Right lobe of liver (tissue), 6 donors: Measurements from ENCODE around the gene LRRC46. TPM values are rescaled to one million over a fixed set of nuclear protein-coding genes. Genes with fewer than 3 reads are reported as not detected.

Experiments
- ATAC-seq, 4 donors: fragments of 200-7000 bp; cut with Tn5 transposase; one replicate each; pipeline ENCODE4 v1.9.1; 2020; ENCODE audit warnings: mild to moderate bottlenecking in 4 of 4, moderate library complexity in 4 of 4
- DNase-seq, 3 donors: peaks; one replicate each; pipeline ENCODE4 v3.0.0-alpha.2; 2020
- H3K27ac ChIP-seq, 3 donors: fragments of 200-600 bp; one replicate each; pipeline ENCODE4 v1.8.0; 2022
- H3K27me3 ChIP-seq, 2 donors: fragments of 200-600 bp; one replicate each; pipeline ENCODE4 v1.8.0; 2022
- H3K36me3 ChIP-seq, 4 donors: fragments of 200-600 bp; sonication (generic) in 1 of 4; one replicate each; pipeline versions ENCODE4 v1.5.1 to v1.8.0; 2017 to 2022; ENCODE audit warnings: control low read depth in 1 of 4
- H3K4me1 ChIP-seq, 4 donors: fragments of 200-600 bp; sonication (generic) in 1 of 4; one replicate each; pipeline versions ENCODE4 v1.5.1 to v1.8.0; 2017 to 2022; ENCODE audit warnings: control low read depth in 1 of 4
- H3K4me3 ChIP-seq, 3 donors: fragments of 200-600 bp; one replicate each; pipeline ENCODE4 v1.8.0; 2022
- H3K9me3 ChIP-seq, 4 donors: fragments of 200-600 bp; sonication (generic) in 1 of 4; one replicate each; pipeline versions ENCODE4 v1.5.1 to v1.8.0; 2017 to 2022; ENCODE audit warnings: control low read depth in 1 of 4
- POLR2A ChIP-seq: fragments of 450-650 bp; IDR thresholded peaks from one replicate; pipeline ENCODE4 v1.6.1; 2017; ENCODE audit warnings: antibody characterized with exemption, mild to moderate bottlenecking
- WGBS: methylation state at CpG from one replicate; pipeline ENCODE4 v1.1.6; 2018; ENCODE audit warnings: low coverage, low lambda C conversion rate; ENCODE audit not compliant: insufficient coverage; ENCODE audit errors: missing lambda C conversion rate; 5-methylcytosine and 5-hydroxymethylcytosine counted together
- intact Hi-C, 2 donors: fragments of 100-400 bp; cut with DNase I; formaldehyde crosslinking; loops; one replicate each; pipeline versions ENCODE4 v1.11.2 to v1.14.1; 2022
- total RNA-seq, 6 experiments: library from RNA; depleted of rRNA in 2 of 6; stranded (reverse); fragments of >200 nt in 2 of 6; fragmentation: NEBNext Ultra II Directional in 3 of 6; extraction: Animal tissue kit (Norgen Biotek cat#: 25700) in 3 of 6; gene quantifications; one replicate each; pipeline versions ENCODE4 v1.1.0 to v1.2.4, GENCODE V29; 2016 to 2023
- TF ChIP-seq, protein P1 (sequence below), 4 donors: fragments of 200-600 bp in 3 of 4; fragments of 450-650 bp in 1 of 4; IDR thresholded peaks; one replicate each; pipeline versions ENCODE4 v1.5.1 to v1.8.0; 2016 to 2022; ENCODE audit warnings: antibody characterized with exemption in 4 of 4, mild to moderate bottlenecking in 2 of 4
- donor health status: DM: no; HTN: yes; CAD: no.
- donor health status: DM: no; HTN: no; CAD: no.
- donor health status: DM: no; HTN: no; CAD: no.
- donor health status: DM: no; HTN: yes; CAD: no.
- donor health status: DM: no; HTN: yes; CAD: no.

The LRRC46 gene
- total RNA-seq, 6 experiments from 2014 or later, result 0.12 to 0.44 (median 0.35) TPM

DNA sequence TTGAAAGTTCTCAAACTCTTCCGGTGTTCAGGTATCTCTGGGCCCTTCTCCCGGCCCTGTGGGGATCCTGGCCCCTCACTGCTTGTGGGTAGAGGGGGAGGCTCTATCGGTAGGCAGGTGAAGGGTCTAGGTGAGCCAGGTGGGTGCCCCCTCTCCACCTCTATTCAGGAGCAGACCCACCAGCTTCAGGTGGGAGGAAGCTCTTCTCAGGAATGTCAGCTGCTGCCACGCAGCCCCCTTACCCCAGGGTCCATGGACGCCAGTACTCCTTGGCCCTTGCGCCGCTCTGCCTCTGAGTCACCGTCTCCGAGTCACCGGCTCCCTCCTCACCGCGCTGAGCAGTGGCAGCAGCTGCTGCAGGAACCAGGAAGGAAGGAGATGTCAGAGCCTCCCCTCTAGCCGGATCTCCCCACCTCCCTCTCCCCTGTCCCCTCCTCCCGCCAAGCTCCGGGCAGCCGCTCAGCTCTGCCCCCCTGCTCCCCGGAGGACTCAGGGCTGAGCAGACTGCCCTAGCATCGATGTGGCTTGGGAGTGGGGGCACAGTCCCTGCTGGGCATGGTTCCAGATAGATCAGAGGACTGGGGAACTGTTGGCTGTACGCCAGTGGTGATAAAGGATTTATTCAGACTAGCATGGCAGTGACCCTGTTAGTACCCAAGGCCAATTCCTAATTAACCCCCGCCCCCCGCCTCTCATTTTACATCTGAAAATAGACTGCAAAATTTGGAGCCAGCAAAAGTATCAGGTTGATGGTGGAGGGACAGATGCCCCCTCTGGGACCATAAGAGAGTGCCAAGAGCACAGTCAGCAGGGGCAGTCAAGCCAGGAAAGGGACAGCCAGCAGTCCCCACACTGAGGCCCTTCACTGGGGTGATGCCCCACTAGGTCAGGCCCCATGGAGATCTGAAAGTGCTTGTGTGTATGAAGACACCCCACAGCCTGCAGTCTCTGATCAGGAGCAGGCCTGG, 9.8 kb upstream of the LRRC46 start, which contains the start of gene OSBPL7:
Gene OSBPL7, minus strand, starts transcription at position 371 of the 968 bp plus-strand sequence. CDS start 1,516 bp downstream, outside the sequence.
- no peaks in the 10 kb centered on the region for H3K27me3 ChIP-seq
- H3K36me3 ChIP-seq, result peaks cover 3 to 27% (median 12%) of the 10 kb centered on the region in 4 donors
- H3K9me3 ChIP-seq, result no peaks in the 10 kb centered on the region
- 3% methylated on average over 9 of the region's 21 CpGs for WGBS
- intact Hi-C loops, result no loop called here
- no peak within 1 kb of the TSS for H3K27ac ChIP-seq
- TF ChIP-seq, protein P1, sequence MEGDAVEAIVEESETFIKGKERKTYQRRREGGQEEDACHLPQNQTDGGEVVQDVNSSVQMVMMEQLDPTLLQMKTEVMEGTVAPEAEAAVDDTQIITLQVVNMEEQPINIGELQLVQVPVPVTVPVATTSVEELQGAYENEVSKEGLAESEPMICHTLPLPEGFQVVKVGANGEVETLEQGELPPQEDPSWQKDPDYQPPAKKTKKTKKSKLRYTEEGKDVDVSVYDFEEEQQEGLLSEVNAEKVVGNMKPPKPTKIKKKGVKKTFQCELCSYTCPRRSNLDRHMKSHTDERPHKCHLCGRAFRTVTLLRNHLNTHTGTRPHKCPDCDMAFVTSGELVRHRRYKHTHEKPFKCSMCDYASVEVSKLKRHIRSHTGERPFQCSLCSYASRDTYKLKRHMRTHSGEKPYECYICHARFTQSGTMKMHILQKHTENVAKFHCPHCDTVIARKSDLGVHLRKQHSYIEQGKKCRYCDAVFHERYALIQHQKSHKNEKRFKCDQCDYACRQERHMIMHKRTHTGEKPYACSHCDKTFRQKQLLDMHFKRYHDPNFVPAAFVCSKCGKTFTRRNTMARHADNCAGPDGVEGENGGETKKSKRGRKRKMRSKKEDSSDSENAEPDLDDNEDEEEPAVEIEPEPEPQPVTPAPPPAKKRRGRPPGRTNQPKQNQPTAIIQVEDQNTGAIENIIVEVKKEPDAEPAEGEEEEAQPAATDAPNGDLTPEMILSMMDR (IDR thresholded peaks at IDR 0.05), result peak in 2 of 4 donors; percentile 8 to 10
- no peak for TF ChIP-seq POLR2A
- ATAC-seq (peak; percentile 77 to 92 (median 88)), DNase-seq (peak in 2 of 3 donors; percentile 70)
- no peaks in the 10 kb centered on the region for H3K4me1 ChIP-seq
- peak within 1 kb of the TSS; percentile 43 to 53 (median 45) for H3K4me3 ChIP-seq

DNA sequence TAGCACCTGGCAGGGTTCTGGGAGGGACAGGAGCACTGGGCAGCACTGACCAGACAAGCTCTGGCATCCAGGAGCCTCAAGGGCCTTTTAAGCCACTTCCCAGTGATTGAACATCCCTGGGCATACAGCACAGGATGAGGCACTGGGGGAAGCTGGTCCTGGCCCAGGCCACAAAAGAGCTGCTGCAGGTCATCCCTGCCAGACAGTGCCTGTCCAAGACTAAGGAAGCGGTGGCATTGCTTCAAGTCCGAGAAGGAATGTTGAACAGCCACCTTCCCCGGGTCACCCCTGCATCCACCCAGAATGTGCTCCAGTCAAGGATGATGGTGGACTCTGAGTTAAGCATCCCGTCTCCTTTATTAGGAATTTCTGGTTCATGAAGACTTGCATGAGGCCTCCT, 8.7 kb upstream of the LRRC46 start:
- intact Hi-C loops, result no loop called here
- Histone ChIP-seq H3K9me3 (no peaks in the 10 kb centered on the region), H3K4me1 (no peaks in the 10 kb centered on the region), H3K27me3 (no peaks in the 10 kb centered on the region), H3K36me3 (peaks cover 8 to 38% (median 18%) of the 10 kb centered on the region in 4 donors), H3K4me3 (no peak overlapping the region), H3K27ac (no peak overlapping the region)
- ATAC-seq (no peak), DNase-seq (no peak)
- TF ChIP-seq POLR2A, result no peak
- TF ChIP-seq, protein P1 (IDR thresholded peaks at IDR 0.05), result no peak
- WGBS, result 100% methylated on average over 1 of the region's 4 CpGs

DNA sequence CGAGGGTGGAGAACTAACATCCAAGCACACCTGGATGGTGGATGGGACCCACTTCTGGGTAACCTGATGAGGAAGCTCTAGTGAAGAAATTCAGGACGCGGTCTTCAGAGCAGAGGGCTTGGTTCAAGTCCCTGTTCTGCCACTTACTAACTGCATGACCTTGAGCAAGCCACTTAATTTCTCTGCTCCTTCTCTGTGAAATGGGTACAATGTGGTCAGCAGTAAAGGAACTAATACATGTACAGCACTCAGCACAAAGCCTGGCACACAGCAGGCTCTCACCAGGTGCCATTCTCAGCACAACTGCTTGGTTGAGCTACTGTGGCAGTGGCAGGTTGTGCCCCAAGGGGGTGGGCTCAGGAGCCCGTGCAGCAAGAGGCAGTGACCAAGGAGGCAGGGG, 8.0 kb upstream of the LRRC46 start:
- no peak overlapping the region for H3K4me3 ChIP-seq
- no peaks in the 10 kb centered on the region for H3K27me3 ChIP-seq
- no peak overlapping the region for H3K27ac ChIP-seq
- intact Hi-C loops, result no loop called here
- H3K36me3 ChIP-seq, result peaks cover 8 to 45% (median 18%) of the 10 kb centered on the region in 4 donors
- H3K4me1 ChIP-seq, result no peaks in the 10 kb centered on the region
- TF ChIP-seq, protein P1 (IDR thresholded peaks at IDR 0.05), result no peak
- TF ChIP-seq POLR2A, result no peak
- ATAC-seq (no peak), DNase-seq (no peak)
- WGBS, result 68% methylated on average over 2 of the region's 4 CpGs
- H3K9me3 ChIP-seq, result no peaks in the 10 kb centered on the region

DNA sequence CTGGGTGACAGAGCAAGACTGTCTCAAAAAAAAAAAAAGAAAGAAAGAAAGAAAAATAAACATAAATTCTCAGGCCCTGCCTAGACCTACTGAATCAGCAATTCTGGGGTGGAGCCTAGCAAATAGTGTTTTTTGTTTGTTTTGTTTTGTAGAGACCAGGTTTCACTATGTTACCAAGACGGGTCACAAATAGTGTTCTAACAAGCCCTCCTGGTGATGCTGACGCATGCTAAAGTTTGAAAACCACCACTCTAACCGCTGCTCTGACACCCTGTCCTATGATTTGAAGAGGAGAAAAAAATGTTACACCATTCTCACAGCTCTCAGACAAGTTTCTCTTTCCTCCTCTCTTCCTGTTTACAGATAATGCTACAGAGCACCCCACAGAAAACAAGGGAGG, 1.6 kb upstream of the LRRC46 start:
- 53% methylated on average over 3 of the region's 3 CpGs for WGBS
- no peaks in the 10 kb centered on the region for H3K9me3 ChIP-seq
- H3K36me3 ChIP-seq, result peaks cover 8 to 34% (median 13%) of the 10 kb centered on the region in 4 donors
- intact Hi-C loops, result no loop called here
- H3K27me3 ChIP-seq, result no peaks in the 10 kb centered on the region
- no peak overlapping the region for H3K27ac ChIP-seq
- peaks cover 0 to 21% (median 6%) of the 10 kb centered on the region in 4 donors for H3K4me1 ChIP-seq
- H3K4me3 ChIP-seq, result no peak overlapping the region
- TF ChIP-seq, protein P1 (IDR thresholded peaks at IDR 0.05), result no peak
- no peak for TF ChIP-seq POLR2A
- peak in 1 of 4 donors; percentile 6 for ATAC-seq
- DNase-seq, result no peak
